Right atrium auricular region (tissue), 2 donors: ENCODE data around the gene DDOST. TPM values are rescaled to one million over a fixed set of nuclear protein-coding genes. Genes with fewer than 3 reads are reported as not detected.

Source experiments
- DNase-seq: peaks from one replicate; pipeline ENCODE4 v3.0.0-alpha.2; 2019; ENCODE audit warnings: low spot score
- H3K27ac ChIP-seq, 2 donors: fragments of 200-600 bp; sonication (generic); 1 replicate in 1 of 2; 2 replicates in 1 of 2; pipeline ENCODE4 v1.5.1; 2016 to 2019
- H3K27me3 ChIP-seq, 2 donors: fragments of 200-600 bp; sonication (generic); one replicate each; pipeline versions ENCODE4 v1.5.1 to v1.6.0; 2017 to 2019
- H3K36me3 ChIP-seq: fragments of 200-600 bp; sonication (generic); one replicate; pipeline ENCODE4 v1.5.1; 2016
- H3K4me1 ChIP-seq, 2 donors: fragments of 200-600 bp; sonication (generic); one replicate each; pipeline versions ENCODE4 v1.5.1 to v1.6.0; 2017 to 2019
- H3K4me3 ChIP-seq, 2 donors: fragments of 200-600 bp; sonication (generic); 1 replicate in 1 of 2; 2 replicates in 1 of 2; pipeline ENCODE4 v1.5.1; 2017 to 2019; ENCODE audit warnings: mild to moderate bottlenecking in 1 of 2, moderate library complexity in 1 of 2
- H3K9me3 ChIP-seq, 2 donors: fragments of 200-600 bp; sonication (generic); one replicate each; pipeline ENCODE4 v1.5.1; 2019
- CTCF ChIP-seq, 2 donors: fragments of 200-600 bp; sonication (generic); IDR thresholded peaks; one replicate each; pipeline ENCODE4 v1.5.1; 2019; ENCODE audit warnings: antibody characterized with exemption in 2 of 2
- total RNA-seq, 2 donors: library from RNA; depleted of rRNA; stranded (reverse); fragments of >200 nt; gene quantifications; one replicate each; pipeline ENCODE4 v1.1.0, GENCODE V29; 2016

The DDOST gene
- total RNA-seq = 100 to 1,000 TPM; 147 to 152 TPM

- Histone ChIP-seq H3K9me3 (no peaks in the 10 kb centered on the region), H3K27ac (peak within 1 kb of the TSS; percentile 80 to 85), H3K4me1 (peaks cover 0 to 35% of the 10 kb centered on the region in 2 donors), H3K4me3 (peak within 1 kb of the TSS; percentile 87 to 94), H3K36me3 (peaks cover 14% of the 10 kb centered on the region), H3K27me3 (no peaks in the 10 kb centered on the region)
- DNase-seq = peak; percentile 96
- TF ChIP-seq CTCF (IDR thresholded peaks at IDR 0.05) = peak in 1 of 2 donors; percentile 47
These were observed at the start of gene DDOST for GRCh38 chr1:20661207-20662109. DDOST (minus strand) TSS chr1:20661369; CDS start chr1:20661350, 19 bp downstream.

GRCh38 chr1:20710469-20711284 lies 49.5 kb upstream of the DDOST start:
- no peaks in the 10 kb centered on the region for H3K4me1 ChIP-seq
- no peak for DNase-seq

GRCh38 chr1:20709868-20710267 lies 48.7 kb upstream of the DDOST start:
- TF ChIP-seq CTCF (IDR thresholded peaks at IDR 0.05) = no peak
- no peaks in the 10 kb centered on the region for H3K9me3 ChIP-seq
- H3K27ac ChIP-seq = no peak overlapping the region
- no peak for DNase-seq
- H3K4me3 ChIP-seq = no peak overlapping the region
- H3K4me1 ChIP-seq = no peaks in the 10 kb centered on the region
- H3K36me3 ChIP-seq = no peaks in the 10 kb centered on the region
- no peaks in the 10 kb centered on the region for H3K27me3 ChIP-seq

More at GRCh38 chr1:20710469-20711284, 49.5 kb upstream of the DDOST start:
- no peak for TF ChIP-seq CTCF (IDR thresholded peaks at IDR 0.05)
- Histone ChIP-seq H3K36me3 (no peaks in the 10 kb centered on the region), H3K9me3 (no peaks in the 10 kb centered on the region), H3K4me3 (no peak overlapping the region), H3K27ac (no peak overlapping the region), H3K27me3 (no peaks in the 10 kb centered on the region)

- no peak for DNase-seq
- Histone ChIP-seq H3K36me3 (no peaks in the 10 kb centered on the region), H3K4me1 (no peaks in the 10 kb centered on the region), H3K4me3 (no peak overlapping the region), H3K27ac (no peak overlapping the region), H3K9me3 (no peaks in the 10 kb centered on the region), H3K27me3 (no peaks in the 10 kb centered on the region)
- TF ChIP-seq CTCF (IDR thresholded peaks at IDR 0.05) = no peak
These were observed 47.7 kb upstream of the DDOST start for GRCh38 chr1:20708891-20709290.

GRCh38 chr1:20708057-20708456 lies 46.9 kb upstream of the DDOST start:
- no peak for DNase-seq
- Histone ChIP-seq H3K27me3 (no peaks in the 10 kb centered on the region), H3K4me1 (no peaks in the 10 kb centered on the region), H3K4me3 (no peak overlapping the region), H3K36me3 (no peaks in the 10 kb centered on the region), H3K27ac (no peak overlapping the region), H3K9me3 (no peaks in the 10 kb centered on the region)
- no peak for TF ChIP-seq CTCF (IDR thresholded peaks at IDR 0.05)
